Activated T-cell treated with anti-CD3 and anti-CD28 coated beads, Interleukin-2, amount 50 U/mL, for 72 hours (primary cell): ENCODE measurements around the gene TNFSF4. TPM values are rescaled to one million over a fixed set of nuclear protein-coding genes. Genes with fewer than 3 reads are reported as not detected.
"Not testable (repeated sequence)": the region's sequence is repeated elsewhere in the genome, so short reads cannot be mapped to it uniquely, and the experiment has no call there.

ENCODE experiments used
- ATAC-seq, 2 donors: fragments of 150-1000 bp; cut with Tn5 transposase; replicated peaks in 1 of 2; 2 replicates each; pipeline ENCODE4 v1.10.0; 2021; ENCODE audit warnings: moderate library complexity in 2 of 2, mild to moderate bottlenecking in 1 of 2
- DNase-seq, 2 donors: peaks; one replicate each; pipeline ENCODE4 v3.0.0; 2021 to 2022; ENCODE audit warnings: mixed read lengths in 1 of 2
- H3K27ac Mint-ChIP-seq: one replicate; pipeline ENCODE4 v1.8.0; 2022; ENCODE audit warnings: mild to moderate bottlenecking, moderate library complexity, mixed read lengths
- H3K27me3 Mint-ChIP-seq: one replicate; pipeline ENCODE4 v1.8.0; 2022; ENCODE audit warnings: low read depth, mixed read lengths
- H3K36me3 Mint-ChIP-seq, 2 donors: one replicate each; pipeline ENCODE4 v1.8.0; 2022; ENCODE audit warnings: mixed read lengths in 2 of 2, mild to moderate bottlenecking in 1 of 2; ENCODE audit not compliant: insufficient read depth in 2 of 2
- H3K4me1 Mint-ChIP-seq: one replicate; pipeline ENCODE4 v1.8.0; 2022; ENCODE audit warnings: low read depth, mixed read lengths
- H3K4me3 Mint-ChIP-seq, 2 donors: one replicate each; pipeline ENCODE4 v1.8.0; 2022; ENCODE audit warnings: mild to moderate bottlenecking in 2 of 2, mixed read lengths in 2 of 2, moderate library complexity in 2 of 2
- H3K9me3 Mint-ChIP-seq, 2 donors: one replicate each; pipeline ENCODE4 v1.8.0; 2022; ENCODE audit warnings: mixed read lengths in 2 of 2
- total RNA-seq, 2 donors: library from RNA; stranded (reverse); gene quantifications; one replicate each; pipeline ENCODE4 v1.2.3, GENCODE V29; 2022

Gene TNFSF4, protein sequence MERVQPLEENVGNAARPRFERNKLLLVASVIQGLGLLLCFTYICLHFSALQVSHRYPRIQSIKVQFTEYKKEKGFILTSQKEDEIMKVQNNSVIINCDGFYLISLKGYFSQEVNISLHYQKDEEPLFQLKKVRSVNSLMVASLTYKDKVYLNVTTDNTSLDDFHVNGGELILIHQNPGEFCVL
- total RNA-seq: 1 to 10 TPM; 2.0 to 2.4 TPM

DNA sequence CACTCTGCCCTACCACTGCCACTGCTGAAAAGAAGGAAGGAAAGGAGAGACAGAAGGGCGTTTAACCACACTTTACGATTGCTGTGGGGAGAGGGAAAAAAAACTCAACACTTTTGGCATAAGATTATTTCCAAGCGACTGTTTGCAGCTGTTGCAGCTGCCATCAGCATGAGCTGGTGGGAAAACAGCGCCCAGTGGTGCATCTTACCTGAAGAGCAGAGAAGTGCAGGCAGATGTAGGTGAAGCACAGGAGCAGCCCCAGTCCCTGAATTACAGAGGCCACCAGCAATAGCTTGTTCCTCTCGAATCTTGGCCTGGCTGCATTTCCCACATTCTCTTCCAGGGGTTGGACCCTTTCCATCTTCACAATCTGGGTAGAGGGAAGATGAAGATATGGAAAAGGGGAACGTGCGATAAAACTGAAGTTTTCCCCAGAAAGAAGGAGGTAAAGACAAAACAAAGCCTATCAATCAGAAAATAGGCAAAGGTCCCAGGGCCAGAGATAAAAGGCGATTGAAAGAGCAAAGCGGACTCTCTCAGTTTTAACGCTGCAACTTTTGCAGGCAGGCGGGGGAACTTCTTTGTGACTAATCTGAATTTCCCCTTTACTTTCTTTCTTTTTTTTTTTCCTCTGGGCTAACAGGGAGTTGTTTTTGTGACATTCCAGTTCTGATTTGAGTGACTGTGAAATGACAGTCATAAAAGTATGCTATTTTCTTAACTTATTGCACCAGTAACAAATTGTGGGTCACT, at the start of gene TNFSF4:
TNFSF4 (minus strand) TSS at position 516 of the 753 bp plus-strand sequence; CDS start at position 361, 155 bp downstream.
- DNase-seq: peak; percentile 17 to 47
- Mint-ChIP-seq H3K9me3 (no peaks in the 10 kb centered on the region), H3K4me1 (peaks cover 51% of the 10 kb centered on the region), H3K36me3 (no peaks in the 10 kb centered on the region), H3K4me3 (peak within 1 kb of the TSS; percentile 56 to 67), H3K27me3 (peaks cover 63% of the 10 kb centered on the region), H3K27ac (no peak within 1 kb of the TSS)
- peak; percentile 58 to 62 for ATAC-seq

DNA sequence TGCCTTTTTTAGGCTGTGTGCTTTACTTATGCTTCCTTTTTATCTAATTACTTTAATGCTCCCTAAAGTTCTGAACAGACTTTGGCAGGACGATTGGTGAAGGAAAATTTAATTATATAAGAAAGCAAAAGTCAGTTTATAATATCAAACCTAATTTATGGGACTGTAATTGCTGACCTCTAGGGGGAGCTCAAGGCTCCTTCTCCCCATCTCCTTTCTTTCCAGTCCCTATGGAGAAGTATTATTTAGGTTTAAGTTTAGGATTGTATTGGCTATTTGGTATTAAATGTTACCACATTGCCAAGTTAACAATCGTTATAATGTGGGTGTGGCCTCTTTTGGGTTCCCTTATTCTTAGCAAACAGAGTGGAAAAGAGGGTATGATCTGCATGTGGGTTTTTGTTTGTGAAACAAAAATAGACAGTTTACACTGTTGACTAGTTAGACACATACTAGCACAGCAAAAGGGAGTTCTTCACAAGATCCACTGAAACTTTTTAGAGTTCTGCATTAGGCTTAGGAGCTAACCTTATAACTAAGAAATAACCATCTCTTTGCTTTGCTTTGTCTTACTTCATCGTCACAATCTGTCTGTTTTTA, 48.2 kb upstream of the TNFSF4 start:
- Mint-ChIP-seq H3K27ac (no peak overlapping the region), H3K9me3 (peaks cover 7 to 8% of the 10 kb centered on the region in 2 donors), H3K27me3 (no peaks in the 10 kb centered on the region), H3K4me1 (no peaks in the 10 kb centered on the region), H3K4me3 (no peak overlapping the region), H3K36me3 (peaks cover 11% of the 10 kb centered on the region in 2 donors)
- peak; percentile 3 to 7 for DNase-seq
- ATAC-seq: no peak

DNA sequence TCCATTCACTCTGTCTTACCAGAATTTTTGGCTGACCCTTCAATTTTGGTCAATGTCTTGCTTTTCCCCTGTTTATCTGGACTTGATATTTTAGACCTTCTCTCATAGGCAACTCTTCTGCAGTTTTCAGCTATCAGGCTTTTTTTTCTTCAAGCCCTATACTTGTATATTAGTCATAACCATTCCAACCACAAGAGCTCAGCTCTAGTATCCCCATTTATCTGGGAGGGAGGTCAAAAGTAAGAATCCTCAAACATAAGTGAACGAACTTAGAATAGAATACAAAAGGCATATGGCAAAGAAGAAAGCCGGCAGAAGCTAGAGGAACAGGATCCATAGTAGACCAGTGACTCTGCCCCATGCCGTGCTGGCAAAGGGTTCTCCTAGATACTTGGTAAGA, 45.9 kb upstream of the TNFSF4 start:
- H3K27ac Mint-ChIP-seq: no peak overlapping the region
- H3K36me3 Mint-ChIP-seq: no peaks in the 10 kb centered on the region
- H3K27me3 Mint-ChIP-seq: no peaks in the 10 kb centered on the region
- H3K4me3 Mint-ChIP-seq: no peak overlapping the region
- no peaks in the 10 kb centered on the region for H3K9me3 Mint-ChIP-seq
- no peak for DNase-seq
- no peak for ATAC-seq
- no peaks in the 10 kb centered on the region for H3K4me1 Mint-ChIP-seq

DNA sequence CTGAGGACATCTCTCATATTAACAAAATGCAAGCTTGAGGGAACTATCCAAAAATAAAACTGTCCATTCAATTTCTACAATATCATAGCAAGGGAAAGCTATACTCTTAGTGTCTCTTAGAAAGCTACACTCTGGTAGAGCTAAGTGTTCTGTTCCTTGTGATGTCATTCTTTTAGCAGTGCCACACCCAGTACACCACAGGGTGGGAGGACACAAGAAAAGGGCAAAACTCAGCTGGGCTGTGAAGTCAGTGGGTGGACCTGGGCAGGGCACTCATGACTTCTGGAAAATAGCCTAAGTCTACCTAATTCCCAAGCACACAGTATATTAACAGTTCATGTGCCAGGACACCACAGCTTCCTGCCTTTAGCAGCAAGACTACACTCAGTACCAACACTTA, 42.2 kb upstream of the TNFSF4 start:
- Mint-ChIP-seq H3K36me3 (no peaks in the 10 kb centered on the region), H3K27me3 (no peaks in the 10 kb centered on the region), H3K27ac (no peak overlapping the region), H3K4me1 (no peaks in the 10 kb centered on the region), H3K4me3 (no peak overlapping the region), H3K9me3 (no peaks in the 10 kb centered on the region)
- DNase-seq (no peak), ATAC-seq (no peak)

DNA sequence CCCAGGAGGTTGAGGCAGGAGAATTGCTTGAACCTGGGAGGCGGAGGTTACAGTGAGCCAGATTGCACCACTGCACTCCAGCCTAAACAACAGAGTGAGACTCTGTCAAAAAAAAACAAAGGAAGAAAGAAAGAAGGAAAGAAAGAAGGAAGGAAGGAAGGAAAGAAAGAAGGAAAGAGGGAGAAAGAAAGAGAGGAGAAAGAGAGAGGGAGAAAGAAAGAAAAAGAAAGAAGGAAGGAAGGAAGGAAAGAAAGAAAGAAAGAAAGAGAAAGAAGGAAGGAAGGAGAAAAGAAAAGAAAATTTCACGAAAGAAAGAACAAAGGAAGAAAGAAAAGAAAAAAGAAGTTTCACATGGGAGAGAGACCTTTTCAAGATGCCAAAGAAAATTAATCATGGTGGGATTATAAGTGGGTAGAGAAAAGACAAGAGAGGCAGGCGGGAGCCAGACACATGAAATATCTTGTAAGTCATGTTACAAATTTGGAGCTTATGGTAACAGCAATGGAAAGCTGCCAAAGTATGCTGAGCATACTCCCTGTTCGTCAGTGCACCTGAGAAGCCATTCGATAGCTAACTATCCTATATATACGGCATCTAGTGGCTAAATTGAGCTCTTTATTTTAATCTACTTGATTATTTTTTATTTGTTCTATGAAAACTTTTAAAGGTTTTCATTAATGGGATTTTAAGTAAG, 41.3 kb upstream of the TNFSF4 start:
- no peak for DNase-seq
- Mint-ChIP-seq H3K4me1 (no peaks in the 10 kb centered on the region), H3K36me3 (peaks cover 4 to 6% of the 10 kb centered on the region in 2 donors), H3K27ac (no peak overlapping the region), H3K4me3 (no peak overlapping the region), H3K27me3 (no peaks in the 10 kb centered on the region), H3K9me3 (peaks cover 4% of the 10 kb centered on the region in 2 donors)
- ATAC-seq: no peak

DNA sequence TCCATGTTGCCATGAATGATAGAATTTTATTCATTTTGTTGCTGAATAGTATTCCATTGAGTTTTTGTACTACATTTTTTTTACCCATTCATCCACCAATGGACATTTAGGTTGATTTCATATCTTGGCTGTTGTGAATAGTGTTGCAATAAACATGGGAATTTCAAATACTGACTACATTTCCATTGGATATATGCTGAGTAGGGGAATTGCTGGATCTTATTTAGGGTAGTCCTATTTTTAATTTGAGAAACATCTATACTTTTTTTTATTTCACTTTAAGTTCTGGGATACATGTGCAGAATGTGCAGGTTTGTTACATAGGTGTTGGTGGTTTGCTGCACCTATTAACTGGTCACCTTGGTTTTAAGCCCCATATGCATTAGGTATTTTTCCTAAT, 38.8 kb upstream of the TNFSF4 start:
- DNase-seq: no peak
- H3K27ac Mint-ChIP-seq: no peak overlapping the region
- H3K9me3 Mint-ChIP-seq: peaks cover 14 to 16% of the 10 kb centered on the region in 2 donors
- no peaks in the 10 kb centered on the region for H3K4me1 Mint-ChIP-seq
- H3K4me3 Mint-ChIP-seq: no peak overlapping the region
- no peaks in the 10 kb centered on the region for H3K27me3 Mint-ChIP-seq
- no peak for ATAC-seq
- H3K36me3 Mint-ChIP-seq: peaks cover 15 to 20% of the 10 kb centered on the region in 2 donors

DNA sequence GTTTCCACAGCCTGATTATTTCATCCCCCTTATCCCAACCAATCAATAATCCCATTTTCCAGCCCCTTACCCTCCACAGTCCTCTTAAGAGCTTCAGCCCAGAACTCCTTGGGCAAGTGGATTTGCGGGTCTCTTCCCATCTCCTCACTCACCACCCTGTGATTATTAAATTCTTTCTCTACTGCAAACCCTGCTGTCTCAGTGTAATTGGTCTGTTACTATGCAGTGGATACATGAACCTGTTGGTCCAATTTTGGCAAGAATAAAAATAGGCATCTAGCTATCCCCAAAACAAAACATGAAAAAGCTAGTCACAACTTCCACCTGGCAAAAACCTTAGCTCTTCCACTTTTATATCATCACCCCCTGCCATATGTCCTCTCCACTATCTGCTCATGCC, 36.2 kb upstream of the TNFSF4 start:
- Mint-ChIP-seq H3K27me3 (no peaks in the 10 kb centered on the region), H3K27ac (no peak overlapping the region), H3K36me3 (peaks cover 15 to 22% of the 10 kb centered on the region in 2 donors), H3K4me3 (no peak overlapping the region), H3K9me3 (peaks cover 15 to 18% of the 10 kb centered on the region in 2 donors), H3K4me1 (no peaks in the 10 kb centered on the region)
- no peak for DNase-seq
- no peak for ATAC-seq

DNA sequence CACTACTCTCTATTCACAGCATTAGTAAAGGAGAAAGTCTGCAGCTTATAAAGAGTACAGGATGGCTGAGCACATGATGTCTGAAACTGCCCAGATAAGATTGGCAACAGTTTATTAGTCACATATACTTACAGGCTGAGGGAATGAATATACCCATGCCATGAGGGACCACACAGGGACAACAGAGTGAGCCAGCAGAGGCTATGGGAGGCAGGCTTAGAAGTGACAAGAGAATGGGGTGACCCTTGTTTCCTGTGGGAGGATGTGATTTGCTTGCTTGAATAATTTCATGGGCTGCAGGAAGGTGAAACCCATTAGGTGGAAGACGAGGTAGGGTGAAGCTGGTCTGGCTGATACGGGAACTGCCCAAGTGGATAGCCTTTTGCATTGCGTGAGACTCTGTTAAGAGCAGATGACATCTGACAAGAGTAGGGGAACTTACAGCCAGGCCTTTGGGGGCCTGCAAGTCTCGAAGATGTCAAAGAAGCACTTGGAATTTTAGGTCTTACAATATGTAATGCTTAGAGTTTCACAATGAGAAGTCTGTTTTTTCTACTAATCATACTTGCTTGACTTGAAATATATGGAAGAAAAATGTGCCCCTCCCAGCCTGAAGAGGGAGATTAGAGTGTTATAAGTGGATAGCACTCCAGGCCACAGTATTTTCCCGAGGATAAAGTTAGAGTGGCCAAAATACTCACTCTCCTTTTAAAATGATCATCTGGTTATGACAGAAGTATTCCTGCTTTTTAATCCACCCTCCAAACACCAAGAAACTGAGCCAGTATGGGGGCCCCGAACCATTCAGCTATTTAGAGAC, 34.6 kb upstream of the TNFSF4 start:
- Mint-ChIP-seq H3K9me3 (peaks cover 15 to 19% of the 10 kb centered on the region in 2 donors), H3K36me3 (peaks cover 15 to 22% of the 10 kb centered on the region in 2 donors), H3K27ac (no peak overlapping the region), H3K4me3 (no peak overlapping the region), H3K4me1 (no peaks in the 10 kb centered on the region), H3K27me3 (no peaks in the 10 kb centered on the region)
- ATAC-seq (no peak), DNase-seq (no peak)

DNA sequence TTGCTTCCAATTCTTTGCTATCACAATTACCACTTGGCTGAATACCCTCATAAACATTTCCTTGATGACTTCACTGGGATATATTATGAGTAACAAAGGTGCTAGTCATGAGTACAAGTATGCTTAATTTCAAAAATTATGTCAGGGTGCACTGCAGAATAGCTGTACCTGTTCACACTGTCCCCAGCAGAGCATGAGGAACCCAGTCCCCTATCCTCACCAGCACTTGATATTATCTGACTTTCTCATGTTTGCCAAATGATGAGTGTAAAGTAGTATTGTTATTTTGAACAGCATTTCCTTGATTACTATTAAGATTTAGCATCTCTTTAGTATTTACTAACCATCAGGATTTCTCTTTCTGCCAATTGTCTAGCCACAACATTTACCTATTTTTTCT, 33.5 kb upstream of the TNFSF4 start:
- no peak overlapping the region for H3K27ac Mint-ChIP-seq
- ATAC-seq (no peak), DNase-seq (no peak)
- H3K27me3 Mint-ChIP-seq: no peaks in the 10 kb centered on the region
- no peak overlapping the region for H3K4me3 Mint-ChIP-seq
- no peaks in the 10 kb centered on the region for H3K4me1 Mint-ChIP-seq
- H3K36me3 Mint-ChIP-seq: peaks cover 15 to 22% of the 10 kb centered on the region in 2 donors
- peaks cover 15 to 19% of the 10 kb centered on the region in 2 donors for H3K9me3 Mint-ChIP-seq

DNA sequence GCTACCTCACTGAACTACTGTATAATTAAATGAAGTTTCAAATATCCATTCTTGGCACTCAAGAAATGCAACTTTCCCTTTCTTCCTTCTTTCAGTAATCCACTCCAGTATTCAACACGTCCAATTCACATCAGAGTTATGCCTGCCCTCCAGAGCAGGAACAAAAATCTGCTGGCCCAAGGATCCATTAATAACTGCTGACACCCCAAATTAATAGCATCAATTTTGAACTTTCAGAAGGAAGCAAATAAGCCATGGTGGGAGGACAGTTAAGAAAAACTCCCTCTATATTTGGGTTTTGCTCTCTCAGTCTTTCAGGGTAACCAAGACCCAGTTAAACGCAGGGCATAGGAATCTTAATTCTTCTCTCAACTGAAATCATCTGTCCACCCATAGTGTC, 31.9 kb upstream of the TNFSF4 start:
- Mint-ChIP-seq H3K27me3 (no peaks in the 10 kb centered on the region), H3K4me3 (no peak overlapping the region), H3K9me3 (peaks cover 15 to 20% of the 10 kb centered on the region in 2 donors), H3K27ac (no peak overlapping the region), H3K36me3 (peaks cover 15 to 22% of the 10 kb centered on the region in 2 donors), H3K4me1 (no peaks in the 10 kb centered on the region)
- ATAC-seq: no peak
- DNase-seq: no peak

DNA sequence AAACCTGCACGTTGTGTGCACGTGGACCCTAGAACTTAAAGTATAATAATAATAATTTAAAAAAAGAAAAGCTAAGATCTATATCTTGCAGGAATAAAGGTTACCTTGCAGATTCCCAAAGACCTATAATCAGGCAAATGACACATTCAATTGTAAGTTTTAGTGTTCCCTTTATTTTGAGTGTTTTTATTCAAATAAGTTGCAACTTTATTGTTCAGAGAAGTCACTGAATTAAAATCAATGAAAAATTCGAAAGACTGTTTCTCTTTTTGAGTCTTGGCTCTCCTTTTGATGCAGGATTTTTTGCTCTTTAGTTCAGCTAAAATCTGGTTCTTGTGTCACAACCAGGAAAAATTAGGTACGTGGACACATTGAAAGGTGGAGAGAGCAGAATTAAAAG, 27.8 kb upstream of the TNFSF4 start:
- Mint-ChIP-seq H3K4me1 (no peaks in the 10 kb centered on the region), H3K27me3 (no peaks in the 10 kb centered on the region), H3K27ac (no peak overlapping the region), H3K36me3 (peaks cover 5 to 8% of the 10 kb centered on the region in 2 donors), H3K4me3 (no peak overlapping the region), H3K9me3 (peaks cover 5 to 10% of the 10 kb centered on the region in 2 donors)
- DNase-seq (no peak), ATAC-seq (no peak)

DNA sequence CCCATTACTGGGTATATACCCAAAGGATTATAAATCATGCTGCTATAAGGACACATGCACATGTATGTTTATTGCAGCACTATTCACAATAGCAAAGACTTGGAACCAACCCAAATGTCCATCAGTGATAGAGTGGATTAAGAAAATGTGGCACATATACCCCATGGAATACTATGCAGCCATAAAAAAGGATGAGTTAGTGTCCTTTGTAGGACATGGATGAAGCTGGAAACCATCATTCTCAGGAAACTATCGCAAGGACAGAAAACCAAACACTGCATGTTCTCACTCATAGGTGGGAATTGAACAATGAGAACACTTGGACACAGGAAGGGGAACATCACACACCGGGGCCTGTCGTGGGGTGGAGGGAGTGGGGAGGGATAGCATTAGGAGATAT, 27.3 kb upstream of the TNFSF4 start:
- H3K4me3 Mint-ChIP-seq, DNase-seq, ATAC-seq, H3K27me3 Mint-ChIP-seq, H3K4me1 Mint-ChIP-seq, H3K27ac Mint-ChIP-seq, H3K36me3 Mint-ChIP-seq: not testable (repeated sequence)
- peaks cover 6 to 11% of the 10 kb centered on the region in 2 donors for H3K9me3 Mint-ChIP-seq
